K562 (cell line): Measurements from ENCODE around the gene B3GALNT2. TPM values are rescaled to one million over a fixed set of nuclear protein-coding genes. Genes with fewer than 3 reads are reported as not detected.
A peak's percentile ranks its signal among the peaks of the same experiment; 100 is the strongest.

Source experiments
- E2F6 ChIP-seq, 2 experiments: IDR thresholded peaks; 2 replicates each; pipeline ENCODE4 v1.6.1; 2011; ENCODE audit warnings: borderline replicate concordance in 1 of 2, control low read depth in 1 of 2, low read depth in 1 of 2, low read length in 1 of 2, mild to moderate bottlenecking in 1 of 2, mixed read lengths in 1 of 2, moderate library complexity in 1 of 2; ENCODE audit not compliant: insufficient read depth in 1 of 2, insufficient read length in 1 of 2, poor library complexity in 1 of 2, severe bottlenecking in 1 of 2; ENCODE audit errors: extremely low read depth in 1 of 2
- FOXK1 ChIP-seq: sonication (generic); formaldehyde crosslinking; IDR thresholded peaks from 2 replicates; pipeline ENCODE4 v1.8.0; 2022; ENCODE audit warnings: missing genetic modification reagents, mild to moderate bottlenecking, borderline replicate concordance
- NFE2L1 ChIP-seq: fragments of 450-650 bp; IDR thresholded peaks from 2 replicates; pipeline ENCODE4 v1.6.1; 2016; ENCODE audit warnings: missing genetic modification characterization, low read depth, mild to moderate bottlenecking, missing compliant biosample characterization, moderate library complexity, borderline replicate concordance
- THAP12 ChIP-seq: fragments of 250-450 bp; sonication (Bioruptor Pico); IDR thresholded peaks from 2 replicates; pipeline ENCODE4 v1.9.0; 2021; ENCODE audit warnings: mild to moderate bottlenecking, inconsistent platforms
- polyA plus RNA-seq, 8 experiments: library from polyadenylated mRNA; depleted of rRNA in 4 of 8; stranded (reverse) in 5 of 8; unstranded in 3 of 8; fragments of >200 nt; fragmentation: Nextera tagmentation in 2 of 8; fragmentation: Illumina TruSeq in 1 of 8; extraction: Ambion mirVana in 2 of 8; extraction: Trizol in 1 of 8; gene quantifications; 2 replicates each; pipeline versions ENCODE4 v1.2.1 to v1.2.3, GENCODE V29; 2011 to 2014; ENCODE audit warnings: inconsistent platforms in 1 of 8, missing spikeins in 1 of 8
- total RNA-seq, 7 experiments: library from RNA; depleted of rRNA in 6 of 7; stranded (reverse); fragments of >200 nt in 6 of 7; fragmentation: Illumina TruSeq in 2 of 7; extraction: Trizol in 2 of 7; gene quantifications; 2 replicates each; pipeline versions ENCODE4 v1.2.1 to v1.2.3, GENCODE V29; 2011 to 2021; ENCODE audit warnings: low replicate concordance in 1 of 7
- TF ChIP-seq, protein P1 (sequence below): fragments of 200-400 bp; formaldehyde crosslinking; IDR thresholded peaks from 2 replicates; pipeline ENCODE4 v1.6.1; 2017; ENCODE audit warnings: mild to moderate bottlenecking, low read depth, low read length, moderate library complexity

The B3GALNT2 gene
- total and polyA plus RNA-seq, 9 of the 15 experiments (the other 6 are each of a cell fraction or from before 2014, with no cell fraction given), result 2.0 to 31.7 (median 22.9) TPM

GRCh38 chr1:235442788-235443429, 61.3 kb downstream of the B3GALNT2 start (continued):
- TF ChIP-seq THAP12 (CRISPR knock-in tag) (no peak), E2F6 (IDR thresholded peaks at IDR 0.05; ENCODE audit: borderline replicate concordance in 1 of 2, extremely low read depth in 1 of 2, insufficient read depth in 1 of 2, insufficient read length in 1 of 2, low read depth in 1 of 2, low read length in 1 of 2, poor library complexity in 1 of 2, severe bottlenecking in 1 of 2) (no peak), NFE2L1 (tag) (peak; percentile 97), FOXK1 (CRISPR knock-in tag) (no peak)
- TF ChIP-seq, protein P1, sequence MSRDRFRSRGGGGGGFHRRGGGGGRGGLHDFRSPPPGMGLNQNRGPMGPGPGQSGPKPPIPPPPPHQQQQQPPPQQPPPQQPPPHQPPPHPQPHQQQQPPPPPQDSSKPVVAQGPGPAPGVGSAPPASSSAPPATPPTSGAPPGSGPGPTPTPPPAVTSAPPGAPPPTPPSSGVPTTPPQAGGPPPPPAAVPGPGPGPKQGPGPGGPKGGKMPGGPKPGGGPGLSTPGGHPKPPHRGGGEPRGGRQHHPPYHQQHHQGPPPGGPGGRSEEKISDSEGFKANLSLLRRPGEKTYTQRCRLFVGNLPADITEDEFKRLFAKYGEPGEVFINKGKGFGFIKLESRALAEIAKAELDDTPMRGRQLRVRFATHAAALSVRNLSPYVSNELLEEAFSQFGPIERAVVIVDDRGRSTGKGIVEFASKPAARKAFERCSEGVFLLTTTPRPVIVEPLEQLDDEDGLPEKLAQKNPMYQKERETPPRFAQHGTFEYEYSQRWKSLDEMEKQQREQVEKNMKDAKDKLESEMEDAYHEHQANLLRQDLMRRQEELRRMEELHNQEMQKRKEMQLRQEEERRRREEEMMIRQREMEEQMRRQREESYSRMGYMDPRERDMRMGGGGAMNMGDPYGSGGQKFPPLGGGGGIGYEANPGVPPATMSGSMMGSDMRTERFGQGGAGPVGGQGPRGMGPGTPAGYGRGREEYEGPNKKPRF, result no peak
- TF ChIP-seq, all 486 proteins: peak for 62
